Loucy (cell line): ENCODE data around the gene VAMP7.

ENCODE experiments used
- CTCF ChIP-seq: fragments of 200-600 bp; sonication (generic); conservative IDR thresholded peaks from 2 replicates; pipeline ENCODE4 v1.5.1; 2014; ENCODE audit warnings: mild to moderate bottlenecking, antibody characterized with exemption, low read length
- EZH2phosphoT487 ChIP-seq: fragments of 200-600 bp; IDR thresholded peaks from 2 replicates; pipeline ENCODE4 v1.6.1; 2018; ENCODE audit warnings: antibody characterized with exemption, mild to moderate bottlenecking, moderate library complexity, borderline replicate concordance

GRCh38 chrX:155966876-155967275 lies 85.7 kb downstream of the VAMP7 start:
- TF ChIP-seq CTCF (peak; percentile 96), EZH2phosphoT487 (no peak)
